ENCODE data around the gene SLC4A9.

GRCh38 chr5:140372971-140373487 lies 13.0 kb downstream of the SLC4A9 start:
- no peak for TF ChIP-seq POLR2A (IDR thresholded peaks at IDR 0.05)
- peak in 1 of 3 donors; percentile 78 for TF ChIP-seq CTCF (IDR thresholded peaks at IDR 0.05)

Measured in lower leg skin (tissue), 3 donors.